Stimulated activated naive CD8-positive, alpha-beta T cell treated with anti-CD3 and anti-CD28 coated beads, Interleukin-15, Interleukin-2, amounts not matched to agents 100 U/mL and 50 U/mL, for 24 hours (primary cell): ENCODE results near the gene SLC35F3.
"Not testable (repeated sequence)": the region's sequence is repeated elsewhere in the genome, so short reads cannot be mapped to it uniquely, and the experiment has no call there.

Experiments
- ATAC-seq: fragments of 150-1000 bp; cut with Tn5 transposase; one replicate; pipeline ENCODE4 v1.10.0; 2021
- DNase-seq: peaks from one replicate; pipeline ENCODE4 v3.0.0; 2021

The SLC35F3 gene

GRCh38 chr1:234188454-234188792 is 283.9 kb downstream of the SLC35F3 start:
- no peak for ATAC-seq
- no peak for DNase-seq

GRCh38 chr1:234197839-234198238 is 293.4 kb downstream of the SLC35F3 start:
- no peak for ATAC-seq

GRCh38 chr1:234199476-234200127 is 295.1 kb downstream of the SLC35F3 start:
- DNase-seq = no peak
- no peak for ATAC-seq

More at GRCh38 chr1:234197839-234198238, 293.4 kb downstream of the SLC35F3 start:
- no peak for DNase-seq

- ATAC-seq (no peak), DNase-seq (no peak)
Measured at GRCh38 chr1:234200566-234200965, 296.1 kb downstream of the SLC35F3 start.

- no peak for ATAC-seq
- DNase-seq = no peak
Measured at GRCh38 chr1:234201600-234201999, 297.1 kb downstream of the SLC35F3 start.

- no peak for ATAC-seq
- no peak for DNase-seq
Measured at GRCh38 chr1:234205966-234206365, 301.5 kb downstream of the SLC35F3 start.

GRCh38 chr1:234206651-234207284 is 302.3 kb downstream of the SLC35F3 start:
- DNase-seq (no peak), ATAC-seq (no peak)

- DNase-seq = no peak
- ATAC-seq = no peak
Measured at GRCh38 chr1:234208351-234208750, 303.9 kb downstream of the SLC35F3 start.

GRCh38 chr1:234208791-234209190 is 304.3 kb downstream of the SLC35F3 start:
- DNase-seq (no peak), ATAC-seq (no peak)

- ATAC-seq, DNase-seq: not testable (repeated sequence)
Measured at GRCh38 chr1:234210429-234210828, 306.0 kb downstream of the SLC35F3 start.

- not testable (repeated sequence) for ATAC-seq, DNase-seq
Measured at GRCh38 chr1:234211855-234212254, 307.4 kb downstream of the SLC35F3 start.

GRCh38 chr1:234212764-234213657 is 308.5 kb downstream of the SLC35F3 start:
- peak; percentile 36 for DNase-seq
- ATAC-seq = peak; percentile 80

- DNase-seq = no peak
- no peak for ATAC-seq
Measured at GRCh38 chr1:234213658-234214128, 309.2 kb downstream of the SLC35F3 start.

GRCh38 chr1:234214129-234214910 is 309.8 kb downstream of the SLC35F3 start:
- ATAC-seq = peak; percentile 54
- DNase-seq = peak; percentile 51

GRCh38 chr1:234214911-234215892 is 310.7 kb downstream of the SLC35F3 start:
- no peak for ATAC-seq
- DNase-seq = no peak

GRCh38 chr1:234216116-234216703 is 311.7 kb downstream of the SLC35F3 start:
- ATAC-seq = no peak
- no peak for DNase-seq

GRCh38 chr1:234217316-234217840 is 312.9 kb downstream of the SLC35F3 start:
- no peak for DNase-seq
- ATAC-seq = no peak

- ATAC-seq = no peak
- DNase-seq = no peak
Measured at GRCh38 chr1:234218078-234218477, 313.6 kb downstream of the SLC35F3 start.

GRCh38 chr1:234219711-234220110 is 315.2 kb downstream of the SLC35F3 start:
- DNase-seq (no peak), ATAC-seq (no peak)

GRCh38 chr1:234221601-234222000 is 317.1 kb downstream of the SLC35F3 start:
- ATAC-seq (no peak), DNase-seq (no peak)
